Peyer's patch (tissue), 4 donors: ENCODE results near the gene TMEM51. TPM values are rescaled to one million over a fixed set of nuclear protein-coding genes. Genes with fewer than 3 reads are reported as not detected.

ENCODE experiments used
- DNase-seq, 3 donors: peaks; one replicate each; pipeline ENCODE4 v3.0.0-alpha.2; 2017 to 2019
- H3K27ac ChIP-seq, 4 donors: fragments of 200-600 bp; sonication (generic); one replicate each; pipeline ENCODE4 v1.5.1; 2016 to 2019
- H3K27me3 ChIP-seq, 2 donors: fragments of 200-600 bp; sonication (generic); one replicate each; pipeline ENCODE4 v1.5.1; 2019
- H3K36me3 ChIP-seq, 3 donors: fragments of 200-600 bp; sonication (generic); one replicate each; pipeline ENCODE4 v1.5.1; 2016 to 2019
- H3K4me1 ChIP-seq, 4 donors: fragments of 200-600 bp; sonication (generic); one replicate each; pipeline ENCODE4 v1.5.1; 2016 to 2019
- H3K4me3 ChIP-seq, 4 donors: fragments of 200-600 bp; sonication (generic); 1 replicate in 3 of 4; 2 replicates in 1 of 4; pipeline ENCODE4 v1.5.1; 2016 to 2019; ENCODE audit warnings: mild to moderate bottlenecking in 1 of 4
- H3K9me3 ChIP-seq, 4 donors: fragments of 200-600 bp; sonication (generic); one replicate each; pipeline ENCODE4 v1.5.1; 2016 to 2019; ENCODE audit warnings: mild to moderate bottlenecking in 1 of 4
- POLR2A ChIP-seq, 2 donors: fragments of 450-650 bp; IDR thresholded peaks; one replicate each; pipeline ENCODE4 v1.5.1; 2017; ENCODE audit warnings: antibody characterized with exemption in 2 of 2, mild to moderate bottlenecking in 2 of 2, moderate library complexity in 2 of 2
- total RNA-seq, 4 donors: library from RNA; depleted of rRNA; stranded (reverse); fragments of >200 nt; gene quantifications; one replicate each; pipeline ENCODE4 v1.1.0, GENCODE V29; 2016
- TF ChIP-seq, protein P1 (sequence below), 6 experiments: fragments of 450-650 bp in 4 of 6; fragments of 200-600 bp in 2 of 6; sonication (generic) in 1 of 6; IDR thresholded peaks; one replicate each; pipeline ENCODE4 v1.5.1; 2017 to 2019; ENCODE audit warnings: antibody characterized with exemption in 6 of 6, mild to moderate bottlenecking in 3 of 6, moderate library complexity in 1 of 6

TMEM51 gene
- total RNA-seq, 4 donors from 2014 or later, result 3.3 to 31.0 (median 20.6) TPM

DNA sequence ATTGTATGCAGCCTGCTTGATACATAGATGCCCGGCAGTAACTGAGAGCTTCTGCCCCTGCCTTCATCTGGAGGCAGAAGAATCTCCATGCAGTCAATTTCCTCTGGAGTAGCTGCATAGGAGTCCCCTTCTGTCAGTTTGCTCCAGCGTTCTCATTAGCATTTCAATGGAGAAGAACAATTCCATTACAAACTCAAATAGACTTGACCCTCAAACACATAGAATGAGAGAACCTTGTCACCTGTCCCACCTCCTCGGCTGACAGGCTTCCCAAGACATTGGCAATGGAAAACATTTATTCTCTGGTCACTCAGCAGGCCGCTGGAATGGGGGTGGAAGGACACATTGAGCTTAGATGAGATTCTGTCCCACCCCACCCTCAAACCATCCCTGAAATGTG, 45.6 kb upstream of the TMEM51 start:
- no peak overlapping the region for H3K27ac ChIP-seq
- H3K4me3 ChIP-seq, result no peak overlapping the region
- no peak for DNase-seq
- H3K27me3 ChIP-seq, result no peaks in the 10 kb centered on the region
- no peaks in the 10 kb centered on the region for H3K9me3 ChIP-seq
- H3K4me1 ChIP-seq, result no peaks in the 10 kb centered on the region
- TF ChIP-seq, protein P1, sequence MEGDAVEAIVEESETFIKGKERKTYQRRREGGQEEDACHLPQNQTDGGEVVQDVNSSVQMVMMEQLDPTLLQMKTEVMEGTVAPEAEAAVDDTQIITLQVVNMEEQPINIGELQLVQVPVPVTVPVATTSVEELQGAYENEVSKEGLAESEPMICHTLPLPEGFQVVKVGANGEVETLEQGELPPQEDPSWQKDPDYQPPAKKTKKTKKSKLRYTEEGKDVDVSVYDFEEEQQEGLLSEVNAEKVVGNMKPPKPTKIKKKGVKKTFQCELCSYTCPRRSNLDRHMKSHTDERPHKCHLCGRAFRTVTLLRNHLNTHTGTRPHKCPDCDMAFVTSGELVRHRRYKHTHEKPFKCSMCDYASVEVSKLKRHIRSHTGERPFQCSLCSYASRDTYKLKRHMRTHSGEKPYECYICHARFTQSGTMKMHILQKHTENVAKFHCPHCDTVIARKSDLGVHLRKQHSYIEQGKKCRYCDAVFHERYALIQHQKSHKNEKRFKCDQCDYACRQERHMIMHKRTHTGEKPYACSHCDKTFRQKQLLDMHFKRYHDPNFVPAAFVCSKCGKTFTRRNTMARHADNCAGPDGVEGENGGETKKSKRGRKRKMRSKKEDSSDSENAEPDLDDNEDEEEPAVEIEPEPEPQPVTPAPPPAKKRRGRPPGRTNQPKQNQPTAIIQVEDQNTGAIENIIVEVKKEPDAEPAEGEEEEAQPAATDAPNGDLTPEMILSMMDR (IDR thresholded peaks at IDR 0.05), result no peak
- TF ChIP-seq POLR2A (IDR thresholded peaks at IDR 0.05), result no peak
- H3K36me3 ChIP-seq, result no peaks in the 10 kb centered on the region

DNA sequence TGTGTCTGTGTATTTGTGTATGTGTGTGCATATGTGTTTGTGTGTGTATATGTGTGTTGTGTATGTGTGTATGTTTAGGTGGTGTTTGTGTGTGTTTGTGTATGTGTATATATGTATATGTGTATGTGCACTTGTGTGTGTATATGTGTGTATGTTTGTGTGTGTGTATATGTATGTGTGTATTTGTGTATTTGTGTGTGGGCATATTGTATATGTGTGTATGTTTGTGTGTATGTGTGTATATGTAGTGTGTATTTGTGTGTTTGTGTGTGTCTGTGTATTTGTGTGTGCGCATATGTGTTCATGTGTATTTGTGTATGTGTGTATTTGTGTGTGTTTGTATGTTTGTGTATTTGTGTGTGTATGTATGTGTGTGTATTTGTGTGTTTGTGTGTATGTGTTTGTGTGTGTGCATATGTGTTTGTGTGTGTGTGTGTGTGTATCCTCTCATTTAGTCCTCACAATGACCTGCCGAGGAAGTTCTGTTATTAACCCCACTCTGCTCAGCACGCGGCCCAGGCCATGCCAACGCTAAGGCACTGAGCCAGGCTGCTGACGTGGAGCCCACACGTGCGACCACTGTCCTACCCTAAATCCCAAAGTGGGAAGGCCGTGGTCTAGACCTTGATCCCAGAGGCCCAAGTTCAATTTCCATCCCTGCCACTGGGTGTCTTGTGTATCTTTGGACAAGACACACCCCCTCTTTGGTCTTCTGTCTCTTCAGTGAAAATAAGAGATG, 43.2 kb upstream of the TMEM51 start:
- TF ChIP-seq, protein P1 (IDR thresholded peaks at IDR 0.05), result no peak
- no peak for TF ChIP-seq POLR2A (IDR thresholded peaks at IDR 0.05)
- Histone ChIP-seq H3K27ac (no peak overlapping the region), H3K9me3 (no peaks in the 10 kb centered on the region), H3K4me3 (no peak overlapping the region), H3K4me1 (no peaks in the 10 kb centered on the region), H3K27me3 (no peaks in the 10 kb centered on the region), H3K36me3 (no peaks in the 10 kb centered on the region)
- no peak for DNase-seq

DNA sequence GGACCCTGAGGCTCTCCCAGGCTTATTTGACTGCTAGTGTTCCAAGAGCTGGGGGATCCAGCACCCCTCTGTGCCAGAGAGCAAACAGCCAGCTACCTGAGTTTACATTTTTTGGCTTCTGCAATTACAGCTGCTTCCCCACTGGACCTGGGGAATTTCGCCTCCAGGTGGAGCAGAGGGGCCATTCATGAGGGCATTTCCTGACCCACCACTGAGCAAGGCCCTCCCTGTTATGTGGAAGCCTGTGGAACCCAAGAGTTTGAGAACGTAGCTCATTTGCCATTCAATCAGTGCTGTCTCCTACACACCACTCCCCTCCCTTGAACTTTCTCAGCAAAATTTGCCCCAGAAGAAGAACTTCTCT, 42.7 kb upstream of the TMEM51 start:
- no peak for DNase-seq
- TF ChIP-seq, protein P1 (IDR thresholded peaks at IDR 0.05), result no peak
- TF ChIP-seq POLR2A (IDR thresholded peaks at IDR 0.05), result no peak
- no peaks in the 10 kb centered on the region for H3K9me3 ChIP-seq
- no peak overlapping the region for H3K27ac ChIP-seq
- no peak overlapping the region for H3K4me3 ChIP-seq
- H3K4me1 ChIP-seq, result no peaks in the 10 kb centered on the region
- no peaks in the 10 kb centered on the region for H3K36me3 ChIP-seq
- no peaks in the 10 kb centered on the region for H3K27me3 ChIP-seq

DNA sequence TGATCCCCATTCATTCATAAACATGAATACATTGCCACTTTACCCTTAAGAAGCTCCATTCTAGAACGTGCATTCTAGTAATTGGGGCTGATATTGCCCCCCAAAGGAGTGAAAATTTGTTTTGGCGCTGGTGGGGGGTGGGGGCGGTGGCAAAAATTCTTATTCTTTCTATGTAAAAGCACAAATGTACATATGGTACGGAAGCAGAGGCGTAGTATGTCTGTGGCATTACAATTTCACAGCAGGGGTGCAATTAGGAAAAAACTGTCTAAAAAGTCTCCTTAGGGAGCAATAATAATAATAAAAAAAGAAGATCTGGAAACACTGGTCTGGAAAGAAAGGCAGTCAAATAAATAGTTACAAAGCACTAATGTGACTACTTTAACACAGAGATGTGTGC, 40.4 kb upstream of the TMEM51 start:
- TF ChIP-seq, protein P1 (IDR thresholded peaks at IDR 0.05), result no peak
- TF ChIP-seq POLR2A (IDR thresholded peaks at IDR 0.05), result no peak
- H3K36me3 ChIP-seq, result no peaks in the 10 kb centered on the region
- DNase-seq, result no peak
- H3K9me3 ChIP-seq, result no peaks in the 10 kb centered on the region
- H3K27ac ChIP-seq, result no peak overlapping the region
- no peaks in the 10 kb centered on the region for H3K4me1 ChIP-seq
- H3K27me3 ChIP-seq, result no peaks in the 10 kb centered on the region
- H3K4me3 ChIP-seq, result no peak overlapping the region

DNA sequence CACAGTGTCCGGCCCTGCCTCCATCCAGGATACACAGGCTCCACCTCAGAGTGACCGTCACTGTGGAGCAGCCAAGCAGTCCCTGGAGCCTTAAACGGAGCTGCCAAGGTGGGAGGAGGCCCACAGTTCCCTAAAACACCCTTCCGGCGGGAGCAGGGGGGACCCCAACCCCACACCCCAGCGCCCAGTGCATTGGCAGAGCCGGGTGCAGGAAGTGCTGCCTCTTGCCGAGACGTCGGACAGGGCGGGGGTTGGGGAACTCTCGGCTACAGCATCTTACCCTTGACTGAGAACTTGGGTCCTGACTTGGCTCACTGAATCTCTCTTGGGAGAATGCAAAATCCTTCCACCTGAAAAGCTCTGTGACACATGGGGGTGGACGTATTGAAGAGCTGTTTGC, 38.7 kb upstream of the TMEM51 start:
- Histone ChIP-seq H3K27ac (no peak overlapping the region), H3K36me3 (no peaks in the 10 kb centered on the region), H3K9me3 (no peaks in the 10 kb centered on the region), H3K4me1 (no peaks in the 10 kb centered on the region), H3K27me3 (no peaks in the 10 kb centered on the region), H3K4me3 (no peak overlapping the region)
- DNase-seq, result no peak
- no peak for TF ChIP-seq POLR2A (IDR thresholded peaks at IDR 0.05)
- TF ChIP-seq, protein P1 (IDR thresholded peaks at IDR 0.05), result no peak
